WERI-Rb-1 (cell line): Measurements from ENCODE around the gene TMEM163.
"Not testable (repeated sequence)": the region's sequence is repeated elsewhere in the genome, so short reads cannot be mapped to it uniquely, and the experiment has no call there.

Source experiments
- DNase-seq: peaks from one replicate; pipeline ENCODE4 v3.0.0-alpha.2; 2020
- H3K27ac ChIP-seq: fragments of 250-450 bp; sonication (Bioruptor Pico); 2 replicates; pipeline ENCODE4 v1.5.1; 2020; ENCODE audit warnings: mild to moderate bottlenecking, moderate library complexity
- H3K27me3 ChIP-seq: fragments of 250-450 bp; sonication (Bioruptor Pico); 2 replicates; pipeline ENCODE4 v1.5.1; 2021; ENCODE audit warnings: mild to moderate bottlenecking, low read depth, moderate library complexity; ENCODE audit not compliant: insufficient read depth, severe bottlenecking
- H3K36me3 ChIP-seq: fragments of 250-450 bp; sonication (Bioruptor Pico); 2 replicates; pipeline ENCODE4 v1.5.1; 2020; ENCODE audit warnings: mild to moderate bottlenecking, moderate library complexity
- H3K4me3 ChIP-seq: 2 replicates; pipeline ENCODE4 v1.5.1; 2011; ENCODE audit warnings: low read depth, mild to moderate bottlenecking, control low read depth, low read length
- H3K9me3 ChIP-seq: fragments of 250-450 bp; sonication (Bioruptor Pico); 2 replicates; pipeline ENCODE4 v1.5.1; 2021; ENCODE audit warnings: mild to moderate bottlenecking, moderate library complexity; ENCODE audit not compliant: severe bottlenecking
- CTCF ChIP-seq: IDR thresholded peaks from 2 replicates; pipeline ENCODE4 v1.5.1; 2011; ENCODE audit warnings: low read depth, mild to moderate bottlenecking, control low read depth, inconsistent platforms, low read length

Gene TMEM163

GRCh38 chr2:134490559-134490958 lies 228.2 kb downstream of the TMEM163 start:
- DNase-seq = no peak
- TF ChIP-seq CTCF = no peak
- Histone ChIP-seq H3K27me3 (no peaks in the 10 kb centered on the region), H3K9me3 (no peaks in the 10 kb centered on the region), H3K27ac (no peak overlapping the region), H3K4me3 (no peak overlapping the region), H3K36me3 (no peaks in the 10 kb centered on the region)

- Histone ChIP-seq H3K4me3 (no peak overlapping the region), H3K27ac (no peak overlapping the region), H3K9me3 (no peaks in the 10 kb centered on the region), H3K36me3 (no peaks in the 10 kb centered on the region), H3K27me3 (no peaks in the 10 kb centered on the region)
- no peak for DNase-seq
- peak; percentile 19; the same call in 1 of the 2 replicates for TF ChIP-seq CTCF
These were observed 228.9 kb downstream of the TMEM163 start for GRCh38 chr2:134489732-134490384.

DNA sequence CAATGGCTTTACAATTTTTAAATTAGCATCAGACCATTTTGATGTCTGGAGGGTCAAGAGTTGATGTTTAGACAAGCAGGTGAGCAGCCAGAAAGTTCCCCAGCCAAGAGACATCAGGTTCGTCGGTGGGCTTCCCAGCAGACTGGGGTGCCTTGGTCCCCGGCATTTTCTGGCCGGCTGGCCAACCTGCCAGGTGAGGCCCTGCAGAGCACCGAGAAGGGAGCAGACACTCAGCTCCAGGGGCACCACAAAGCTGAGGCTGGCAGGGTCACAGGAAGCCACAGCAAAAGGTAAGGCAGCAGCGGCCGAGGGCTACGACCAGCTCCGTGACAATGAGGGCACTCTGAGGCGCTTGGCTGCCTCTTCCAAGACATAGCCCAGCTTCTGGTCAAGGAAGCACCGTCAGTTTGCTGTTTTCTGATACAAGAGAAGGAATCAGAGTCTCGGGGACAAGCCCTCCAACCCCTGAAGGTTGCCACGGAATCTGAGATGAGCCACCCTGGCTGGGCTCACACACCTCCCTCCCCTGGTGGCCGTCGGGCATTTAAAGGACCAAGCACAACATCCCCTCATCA lies 235.9 kb downstream of the TMEM163 start:
- DNase-seq = no peak
- H3K9me3 ChIP-seq = no peaks in the 10 kb centered on the region
- H3K4me3 ChIP-seq = no peak overlapping the region
- H3K27ac ChIP-seq = no peak overlapping the region
- no peak for TF ChIP-seq CTCF
- H3K27me3 ChIP-seq = no peaks in the 10 kb centered on the region
- H3K36me3 ChIP-seq = no peaks in the 10 kb centered on the region

GRCh38 chr2:134482131-134482723 lies 236.6 kb downstream of the TMEM163 start:
- H3K9me3 ChIP-seq = no peaks in the 10 kb centered on the region
- no peak overlapping the region for H3K27ac ChIP-seq
- DNase-seq = no peak
- H3K27me3 ChIP-seq = no peaks in the 10 kb centered on the region
- TF ChIP-seq CTCF = no peak
- H3K36me3 ChIP-seq = no peaks in the 10 kb centered on the region
- no peak overlapping the region for H3K4me3 ChIP-seq

- H3K36me3 ChIP-seq = no peaks in the 10 kb centered on the region
- DNase-seq = no peak
- no peak overlapping the region for H3K4me3 ChIP-seq
- H3K27ac ChIP-seq = no peak overlapping the region
- no peaks in the 10 kb centered on the region for H3K9me3 ChIP-seq
- no peak for TF ChIP-seq CTCF
- H3K27me3 ChIP-seq = no peaks in the 10 kb centered on the region
These were observed 239.0 kb downstream of the TMEM163 start for GRCh38 chr2:134479696-134480330.

DNA sequence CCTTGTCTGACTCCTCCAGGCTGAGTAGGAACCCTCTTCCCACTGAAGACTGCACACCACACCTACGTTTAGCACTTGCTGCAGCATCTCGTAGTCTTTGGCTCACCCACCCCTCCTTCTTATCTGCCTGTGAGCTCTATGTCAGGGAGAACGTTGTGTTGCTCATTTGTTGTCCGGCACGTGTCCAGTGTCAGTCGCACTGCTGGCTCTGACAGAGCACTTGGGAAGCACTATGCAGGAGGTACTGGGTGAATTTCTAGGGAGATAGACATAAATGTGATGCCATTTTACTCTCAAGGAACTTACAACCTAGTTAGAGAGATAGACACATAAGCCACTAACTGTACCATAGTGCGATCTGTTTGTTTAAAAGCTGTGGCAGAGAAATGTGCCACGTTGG lies 241.8 kb downstream of the TMEM163 start:
- not testable (repeated sequence) for H3K27ac ChIP-seq, H3K4me3 ChIP-seq

More for the DNA sequence above, 241.8 kb downstream of the TMEM163 start:
- not testable (repeated sequence) for H3K9me3 ChIP-seq, H3K36me3 ChIP-seq, H3K27me3 ChIP-seq, DNase-seq
